Activated CD4-positive, alpha-beta T cell treated with anti-CD3 and anti-CD28 coated beads, Interleukin-2, amount 50 U/mL, for 16 hours (primary cell): ENCODE data around the gene ABHD11.
A peak's percentile ranks its signal among the peaks of the same experiment; 100 is the strongest.
"Not testable (repeated sequence)": the region's sequence is repeated elsewhere in the genome, so short reads cannot be mapped to it uniquely, and the experiment has no call there.

Experiments used
- DNase-seq: peaks from one replicate; pipeline ENCODE4 v3.0.0-alpha.2; 2020

ABHD11 gene

GRCh38 chr7:73718905-73719805 is 19.4 kb downstream of the ABHD11 start, which contains the start of gene STX1A:
STX1A (minus strand) TSS chr7:73719669; CDS start chr7:73719631, 38 bp downstream.
- DNase-seq, result peak; percentile 73

- DNase-seq, result no peak
These were observed 20.1 kb downstream of the ABHD11 start for GRCh38 chr7:73718438-73718881.

GRCh38 chr7:73717991-73718405 is 20.6 kb downstream of the ABHD11 start:
- peak; percentile 84 for DNase-seq

GRCh38 chr7:73717025-73717807 is 21.4 kb downstream of the ABHD11 start:
- no peak for DNase-seq

- no peak for DNase-seq
These were observed 22.2 kb downstream of the ABHD11 start for GRCh38 chr7:73716318-73716890.

GRCh38 chr7:73715648-73716317 is 22.8 kb downstream of the ABHD11 start:
- peak; percentile 83 for DNase-seq

- DNase-seq, result not testable (repeated sequence)
These were observed 25.3 kb downstream of the ABHD11 start for GRCh38 chr7:73713319-73713718.

- no peak for DNase-seq
These were observed 25.8 kb downstream of the ABHD11 start for GRCh38 chr7:73712773-73713172.

- DNase-seq, result no peak
These were observed 29.5 kb downstream of the ABHD11 start for GRCh38 chr7:73708961-73709549.

GRCh38 chr7:73707045-73707631 is 31.5 kb downstream of the ABHD11 start:
- no peak for DNase-seq

- peak; percentile 60 for DNase-seq
These were observed 32.2 kb downstream of the ABHD11 start for GRCh38 chr7:73706126-73707044.

GRCh38 chr7:73705551-73705920 is 33.1 kb downstream of the ABHD11 start:
- no peak for DNase-seq

GRCh38 chr7:73704640-73705550 is 33.7 kb downstream of the ABHD11 start:
- DNase-seq, result no peak

GRCh38 chr7:73703757-73704639 is 34.6 kb downstream of the ABHD11 start:
- no peak for DNase-seq

- no peak for DNase-seq
These were observed 35.4 kb downstream of the ABHD11 start for GRCh38 chr7:73703225-73703624.

GRCh38 chr7:73702665-73703064 is 35.9 kb downstream of the ABHD11 start:
- DNase-seq, result no peak

- DNase-seq, result no peak
These were observed 36.4 kb downstream of the ABHD11 start for GRCh38 chr7:73702226-73702625.

- no peak for DNase-seq
These were observed 37.1 kb downstream of the ABHD11 start for GRCh38 chr7:73701357-73701995.
